ENCODE data around the gene DRC1.

GRCh38 chr2:26479789-26480565, 78.3 kb downstream of the DRC1 start:
- no peak for TF ChIP-seq CTCF (IDR thresholded peaks at IDR 0.05)
- TF ChIP-seq POLR2A (IDR thresholded peaks at IDR 0.05) = no peak
